Activated T-helper 2 cell treated with anti-CD3 and anti-CD28 coated beads, Interferon-gamma antibody, Interleukin-2, Interleukin-4, amounts not matched to agents 10 μg/mL and 5 μg/mL and 100 μg/mL, durations not matched to agents 14 hours and 24 hours and 36 hours (primary cell): ENCODE measurements around the gene OR2Z1. TPM values are rescaled to one million over a fixed set of nuclear protein-coding genes. Genes with fewer than 3 reads are reported as not detected.

Experiments
- DNase-seq: peaks from one replicate; pipeline ENCODE4 v3.0.0; 2021; ENCODE audit warnings: low spot score
- H3K27ac Mint-ChIP-seq: one replicate; pipeline ENCODE4 v1.8.0; 2021; ENCODE audit warnings: mixed read lengths
- H3K27me3 Mint-ChIP-seq: one replicate; pipeline ENCODE4 v1.8.0; 2021; ENCODE audit warnings: low read depth, mixed read lengths
- H3K36me3 Mint-ChIP-seq: one replicate; pipeline ENCODE4 v1.8.0; 2021; ENCODE audit warnings: low read depth, mixed read lengths
- H3K4me1 Mint-ChIP-seq: one replicate; pipeline ENCODE4 v1.8.0; 2021; ENCODE audit warnings: low read depth, mixed read lengths
- H3K4me3 Mint-ChIP-seq: one replicate; pipeline ENCODE4 v1.8.0; 2021; ENCODE audit warnings: low read depth, mild to moderate bottlenecking, moderate library complexity, mixed read lengths
- H3K9me3 Mint-ChIP-seq: one replicate; pipeline ENCODE4 v1.8.0; 2021; ENCODE audit warnings: mixed read lengths
- intact Hi-C: fragments of 100-400 bp; cut with micrococcal nuclease; formaldehyde crosslinking; loops from one replicate; pipeline ENCODE4 v1.15.1; 2023
- total RNA-seq: library from RNA; stranded (reverse); gene quantifications from 2 replicates; pipeline ENCODE4 v1.2.3, GENCODE V29; 2022

The OR2Z1 gene
- not detected in 2 replicates for total RNA-seq

DNA sequence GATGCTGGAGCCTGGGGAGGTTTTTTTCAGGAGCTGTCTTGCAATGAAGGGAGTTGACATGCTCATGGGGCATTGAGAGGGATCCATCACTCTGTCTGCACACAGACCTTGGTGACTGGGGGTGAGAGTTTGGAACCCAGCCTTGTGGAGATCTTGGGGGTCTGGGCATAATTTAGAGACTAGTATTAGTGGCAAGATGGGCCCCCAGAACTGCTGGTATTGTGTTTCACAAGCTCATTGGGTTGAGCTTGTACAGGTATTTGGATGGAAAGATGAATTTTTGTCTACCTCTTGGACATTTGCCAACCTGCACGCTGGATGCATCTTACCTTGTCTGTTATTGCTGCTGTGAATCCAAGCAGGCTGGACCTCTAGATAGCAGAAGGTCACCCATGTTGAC lies at the start of gene OR2Z1:
OR2Z1 (plus strand) TSS at position 301 of the 400 bp plus-strand sequence. CDS start 9,395 bp downstream, outside the sequence.
- Mint-ChIP-seq H3K27me3 (peaks cover 13% of the 10 kb centered on the region), H3K4me1 (no peaks in the 10 kb centered on the region), H3K9me3 (peaks cover 4% of the 10 kb centered on the region), H3K36me3 (no peaks in the 10 kb centered on the region), H3K4me3 (no peak within 1 kb of the TSS), H3K27ac (no peak within 1 kb of the TSS)
- DNase-seq: no peak
- intact Hi-C loops: no loop called here

GRCh38 chr19:8673276-8673891 lies 48.0 kb upstream of the OR2Z1 start:
- Mint-ChIP-seq H3K9me3 (peaks cover 12% of the 10 kb centered on the region), H3K27ac (no peak overlapping the region), H3K4me1 (peaks cover 28% of the 10 kb centered on the region), H3K36me3 (no peaks in the 10 kb centered on the region), H3K4me3 (no peak overlapping the region), H3K27me3 (peaks cover 11% of the 10 kb centered on the region)
- intact Hi-C loops: no loop called here
- DNase-seq: no peak

- Mint-ChIP-seq H3K27ac (no peak overlapping the region), H3K9me3 (peaks cover 11% of the 10 kb centered on the region), H3K36me3 (no peaks in the 10 kb centered on the region), H3K4me3 (no peak overlapping the region), H3K27me3 (peaks cover 12% of the 10 kb centered on the region), H3K4me1 (peaks cover 17% of the 10 kb centered on the region)
- intact Hi-C loops: no loop called here
- DNase-seq: no peak
Observed at GRCh38 chr19:8675066-8675465, 46.4 kb upstream of the OR2Z1 start.

DNA sequence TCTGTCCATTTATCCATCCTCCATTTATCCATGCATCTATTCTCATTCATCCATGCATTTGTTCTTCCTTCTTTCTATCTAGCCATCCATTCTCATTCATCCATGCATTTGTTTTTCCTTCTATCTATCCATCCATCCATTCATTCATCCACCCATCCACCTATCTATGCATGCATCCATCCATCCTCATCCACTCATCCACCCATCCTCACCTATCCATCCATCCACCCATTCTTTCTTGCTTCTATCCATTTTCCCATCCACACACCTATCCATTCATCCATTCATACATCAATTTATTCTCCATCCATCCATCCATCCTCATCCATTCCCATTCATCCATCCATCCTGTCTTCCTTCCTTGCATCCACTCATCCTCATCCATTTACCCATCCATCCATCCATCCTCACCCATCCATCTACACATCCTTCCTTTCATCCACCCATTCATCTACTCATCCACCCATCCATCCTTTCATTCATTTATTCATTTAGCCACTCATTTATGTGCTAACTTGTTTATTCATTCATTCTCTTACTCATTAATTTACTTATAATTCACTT lies 43.1 kb upstream of the OR2Z1 start:
- peaks cover 26% of the 10 kb centered on the region for H3K4me1 Mint-ChIP-seq

GRCh38 chr19:8680676-8681344 lies 40.6 kb upstream of the OR2Z1 start:
- Mint-ChIP-seq H3K9me3 (peaks cover 14% of the 10 kb centered on the region), H3K27ac (no peak overlapping the region)

More for the DNA sequence above, 43.1 kb upstream of the OR2Z1 start:
- Mint-ChIP-seq H3K27me3 (peaks cover 12% of the 10 kb centered on the region), H3K36me3 (no peaks in the 10 kb centered on the region), H3K27ac (no peak overlapping the region), H3K4me3 (no peak overlapping the region), H3K9me3 (peaks cover 14% of the 10 kb centered on the region)
- no peak for DNase-seq
- intact Hi-C loops: no loop called here

DNA sequence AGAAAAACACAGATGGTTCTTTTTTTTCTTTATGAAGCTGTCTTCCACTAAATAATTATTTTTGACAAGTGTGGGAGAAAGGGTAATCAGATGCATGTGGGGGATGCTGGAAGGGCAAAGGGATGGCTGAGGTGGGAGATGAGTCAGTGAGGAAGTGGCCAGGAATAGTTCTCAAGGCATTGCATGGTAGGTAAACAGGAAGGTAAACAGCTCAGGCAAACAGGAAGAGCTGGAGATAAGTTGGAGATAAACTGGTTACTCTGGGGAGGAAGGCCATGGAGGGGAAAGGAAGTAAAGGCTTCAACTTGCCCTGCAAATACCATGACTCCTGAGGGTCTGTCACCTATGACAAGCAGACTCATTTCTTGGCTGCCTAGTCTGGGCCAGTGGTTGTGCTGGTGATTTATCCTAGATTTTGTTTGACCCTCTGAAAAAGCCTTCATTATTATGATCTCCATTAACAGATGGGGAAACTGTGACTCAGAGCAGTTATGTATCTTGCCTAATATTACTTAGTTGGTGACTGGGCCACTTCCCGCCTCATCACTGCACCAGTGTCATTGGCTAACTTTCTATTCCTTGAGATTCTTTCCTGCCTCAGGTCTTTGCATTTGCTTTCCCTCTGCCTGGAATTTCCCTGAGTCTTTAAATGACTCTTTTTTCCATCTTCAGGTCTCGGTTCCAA lies 39.9 kb upstream of the OR2Z1 start:
- peaks cover 7% of the 10 kb centered on the region for H3K27me3 Mint-ChIP-seq
- DNase-seq: no peak
- intact Hi-C loops: no loop called here
- H3K27ac Mint-ChIP-seq: no peak overlapping the region
- H3K9me3 Mint-ChIP-seq: peaks cover 14% of the 10 kb centered on the region
- peaks cover 24% of the 10 kb centered on the region for H3K4me1 Mint-ChIP-seq
- H3K36me3 Mint-ChIP-seq: no peaks in the 10 kb centered on the region
- no peak overlapping the region for H3K4me3 Mint-ChIP-seq

More at GRCh38 chr19:8680676-8681344, 40.6 kb upstream of the OR2Z1 start:
- DNase-seq: no peak
- H3K36me3 Mint-ChIP-seq: no peaks in the 10 kb centered on the region
- H3K4me3 Mint-ChIP-seq: no peak overlapping the region
- intact Hi-C loops: no loop called here
- H3K27me3 Mint-ChIP-seq: peaks cover 8% of the 10 kb centered on the region
- peaks cover 24% of the 10 kb centered on the region for H3K4me1 Mint-ChIP-seq

DNA sequence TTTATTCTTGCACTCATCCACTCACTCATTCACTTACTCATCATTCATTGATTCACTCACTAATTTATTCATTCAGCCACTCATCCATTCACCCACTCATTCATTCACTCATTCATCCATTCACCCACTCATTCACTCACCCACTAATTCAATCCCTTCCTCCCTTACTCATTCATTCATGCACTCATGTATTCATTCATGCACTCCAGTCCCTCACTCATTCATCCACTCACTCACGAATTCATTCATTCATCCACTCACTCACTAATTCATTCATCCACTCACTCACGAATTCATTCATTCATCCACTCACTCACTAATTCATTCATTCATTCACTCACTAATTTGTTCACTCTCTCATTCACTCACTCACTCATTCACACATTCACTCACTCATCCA lies 39.0 kb upstream of the OR2Z1 start:
- intact Hi-C loops: no loop called here
- DNase-seq: no peak
- Mint-ChIP-seq H3K27ac (no peak overlapping the region), H3K9me3 (peaks cover 14% of the 10 kb centered on the region), H3K36me3 (no peaks in the 10 kb centered on the region), H3K4me1 (peaks cover 26% of the 10 kb centered on the region), H3K27me3 (peaks cover 10% of the 10 kb centered on the region), H3K4me3 (no peak overlapping the region)

DNA sequence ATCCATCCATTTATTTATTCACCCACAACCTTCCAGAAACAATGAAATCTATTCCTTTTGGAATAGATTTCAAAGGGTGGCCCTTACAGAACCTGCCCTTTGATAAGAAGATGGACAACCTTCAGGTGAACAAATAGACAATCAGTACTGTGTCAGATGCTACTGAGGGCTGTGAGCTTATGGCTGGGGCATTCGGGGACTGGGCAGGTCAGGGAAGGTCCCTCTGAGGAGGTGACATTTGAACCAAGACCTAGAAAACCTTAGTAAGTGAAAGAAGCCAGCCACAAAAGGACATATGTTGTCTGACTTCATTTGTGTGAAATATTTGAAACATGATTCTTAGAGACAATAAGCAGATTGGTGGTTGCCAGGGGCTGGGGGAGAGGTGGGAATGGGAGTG lies 38.5 kb upstream of the OR2Z1 start:
- Mint-ChIP-seq H3K27me3 (peaks cover 10% of the 10 kb centered on the region), H3K36me3 (no peaks in the 10 kb centered on the region), H3K27ac (no peak overlapping the region), H3K9me3 (peaks cover 11% of the 10 kb centered on the region), H3K4me1 (peaks cover 26% of the 10 kb centered on the region), H3K4me3 (no peak overlapping the region)
- DNase-seq: no peak
- intact Hi-C loops: no loop called here

DNA sequence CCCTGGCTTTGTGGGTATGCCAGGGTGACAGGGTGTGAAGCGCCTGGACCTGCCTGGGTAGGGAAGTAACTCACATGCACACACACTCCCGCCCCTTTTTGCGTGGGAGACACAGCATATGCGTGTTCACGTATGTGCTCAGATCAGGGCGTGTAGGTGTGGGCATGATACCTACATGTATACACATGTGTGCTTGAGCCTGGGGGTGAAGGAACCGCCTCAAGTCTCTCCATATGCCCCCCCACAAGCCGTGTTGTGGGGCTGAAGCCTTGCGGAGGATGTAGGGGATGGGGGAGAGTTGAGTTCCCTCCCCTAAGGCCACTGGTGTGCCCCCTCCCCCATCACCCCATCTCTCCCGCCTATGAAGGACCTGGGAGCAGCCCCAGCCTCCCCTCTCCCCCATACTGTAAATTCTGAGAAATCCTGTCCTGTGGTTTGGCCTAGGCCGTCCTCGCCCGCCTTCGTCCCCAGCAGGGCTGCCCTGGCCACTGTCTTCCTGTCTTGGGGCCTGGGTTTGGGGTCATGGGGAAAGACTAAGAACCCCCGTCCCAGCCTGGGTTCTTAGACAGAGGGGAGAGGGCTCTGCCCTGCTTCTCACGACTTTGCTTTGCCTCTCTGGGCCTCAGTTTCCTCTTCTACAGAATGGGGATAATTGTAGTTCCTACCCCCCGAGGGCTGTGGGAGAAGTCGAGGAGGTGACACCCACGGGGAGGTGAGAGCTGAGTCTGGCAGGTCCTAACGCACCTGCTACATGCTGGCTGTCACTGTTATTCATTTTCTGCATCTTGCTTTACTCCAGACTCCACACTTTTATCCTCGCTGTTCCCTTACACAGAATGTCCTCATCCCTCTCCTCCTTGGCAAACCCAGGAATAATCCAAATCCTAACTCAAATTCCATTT lies 37.2 kb upstream of the OR2Z1 start:
- Mint-ChIP-seq H3K27me3 (peaks cover 8% of the 10 kb centered on the region), H3K4me1 (peaks cover 26% of the 10 kb centered on the region)
- DNase-seq: no peak

DNA sequence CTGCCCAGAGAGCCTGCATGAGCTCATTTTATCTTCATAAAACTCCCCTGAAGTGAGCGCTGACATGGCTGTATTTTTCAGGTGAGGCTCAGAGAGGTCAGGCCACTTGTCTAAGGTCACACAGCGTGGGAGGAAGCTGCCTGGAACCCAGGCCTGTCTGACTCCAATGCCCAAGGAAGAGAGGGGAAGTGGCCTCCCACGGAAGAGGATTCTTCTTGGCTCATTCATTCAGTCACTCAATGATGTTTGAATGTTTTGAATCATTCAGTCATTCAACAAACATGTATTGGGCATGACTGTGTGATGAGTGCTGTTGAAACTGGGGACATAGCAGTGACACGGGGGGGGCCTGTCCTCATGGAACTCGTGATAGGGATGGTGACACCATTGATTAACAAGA lies 34.9 kb upstream of the OR2Z1 start:
- intact Hi-C loops: no loop called here
- Mint-ChIP-seq H3K27ac (no peak overlapping the region), H3K4me3 (no peak overlapping the region), H3K27me3 (peaks cover 15% of the 10 kb centered on the region), H3K4me1 (peaks cover 12% of the 10 kb centered on the region), H3K9me3 (no peaks in the 10 kb centered on the region), H3K36me3 (no peaks in the 10 kb centered on the region)
- no peak for DNase-seq

More for the DNA sequence above, 37.2 kb upstream of the OR2Z1 start:
- intact Hi-C loops: no loop called here
- Mint-ChIP-seq H3K4me3 (no peak overlapping the region), H3K9me3 (peaks cover 3% of the 10 kb centered on the region), H3K27ac (no peak overlapping the region), H3K36me3 (no peaks in the 10 kb centered on the region)

DNA sequence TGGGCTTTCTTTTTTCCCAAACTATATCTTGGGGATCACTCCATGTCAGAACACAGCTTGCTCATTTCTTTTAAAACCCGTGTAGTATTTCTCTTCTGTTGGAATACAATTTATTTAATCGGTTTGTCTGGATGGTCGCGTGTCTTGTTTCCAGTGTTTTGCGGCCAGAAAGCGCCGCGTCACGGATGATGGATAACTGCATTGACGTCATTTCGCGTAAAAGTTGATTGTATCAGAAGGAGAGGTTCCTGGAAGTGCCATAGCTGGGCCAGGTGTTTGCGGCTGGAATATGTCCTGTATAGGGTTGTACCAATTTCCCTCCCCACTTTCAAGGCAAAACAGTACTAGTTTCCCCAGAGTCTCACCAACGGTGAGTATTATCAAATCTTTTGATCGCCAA lies 32.5 kb upstream of the OR2Z1 start:
- no peak for DNase-seq
- no peaks in the 10 kb centered on the region for H3K9me3 Mint-ChIP-seq
- peaks cover 33% of the 10 kb centered on the region for H3K27me3 Mint-ChIP-seq
- no peak overlapping the region for H3K27ac Mint-ChIP-seq
- no peaks in the 10 kb centered on the region for H3K36me3 Mint-ChIP-seq
- peaks cover 6% of the 10 kb centered on the region for H3K4me1 Mint-ChIP-seq
- no peak overlapping the region for H3K4me3 Mint-ChIP-seq
- intact Hi-C loops: no loop called here
